Pancreas (tissue), 10 donors: ENCODE results near the gene DNM3. TPM values are rescaled to one million over a fixed set of nuclear protein-coding genes. Genes with fewer than 3 reads are reported as not detected.
A peak's percentile ranks its signal among the peaks of the same experiment; 100 is the strongest.

Experiments
- ATAC-seq, 4 donors: fragments of 200-7000 bp; cut with Tn5 transposase; one replicate each; pipeline versions ENCODE4 v1.8.0 to v1.9.1; 2020; ENCODE audit warnings: mild to moderate bottlenecking in 4 of 4, moderate library complexity in 4 of 4
- DNase-seq, 6 donors: peaks; one replicate each; pipeline ENCODE4 v3.0.0-alpha.2; 2020
- FAIRE-seq: peaks from 2 replicates; lab custom pipeline; 2012; peaks lifted over from hg19 to GRCh38; lab: Jason Lieb, UNC
- H3K27ac ChIP-seq, 4 donors: fragments of 200-600 bp; sonication (generic); 1 replicate in 3 of 4; 2 replicates in 1 of 4; pipeline versions ENCODE4 v1.5.0 to v1.8.0; 2020
- H3K27me3 ChIP-seq, 4 donors: fragments of 200-600 bp; one replicate each; pipeline ENCODE4 v1.8.0; 2021
- H3K36me3 ChIP-seq, 3 donors: fragments of 200-600 bp; sonication (generic) in 1 of 3; one replicate each; pipeline versions ENCODE4 v1.5.0 to v1.8.0; 2020 to 2021
- H3K4me1 ChIP-seq, 3 donors: fragments of 200-600 bp; one replicate each; pipeline ENCODE4 v1.8.0; 2021
- H3K4me3 ChIP-seq, 4 donors: fragments of 200-600 bp; sonication (generic) in 2 of 4; one replicate each; pipeline versions ENCODE4 v1.5.0 to v1.8.0; 2020 to 2021
- H3K9me3 ChIP-seq, 4 donors: fragments of 200-600 bp; one replicate each; pipeline ENCODE4 v1.8.0; 2021
- WGBS, 2 donors: extraction: QIAGEN DNeasy Blood & Tissue Kit; methylation state at CpG; one replicate each; pipeline ENCODE4 v1.1.7; 2013; 5-methylcytosine and 5-hydroxymethylcytosine counted together
- intact Hi-C, 3 donors: fragments of 100-400 bp; cut with DNase I; formaldehyde crosslinking; loops; one replicate each; pipeline versions ENCODE4 v1.11.1 to v1.14.2; 2022
- polyA plus RNA-seq, 2 donors: library from polyadenylated mRNA; stranded (reverse); fragments of 200-250 nt; gene quantifications; one replicate each; pipeline ENCODE4 v1.2.3, GENCODE V29; 2013
- total RNA-seq, 6 donors: library from RNA; stranded (reverse); fragmentation: NEBNext Ultra II Directional in 4 of 6; extraction: Animal tissue kit (Norgen Biotek cat#: 25700) in 4 of 6; gene quantifications; one replicate each; pipeline versions ENCODE4 v1.2.1 to v1.2.4, GENCODE V29; 2021 to 2023
- TF ChIP-seq, protein P1 (sequence below), 4 donors: fragments of 200-600 bp; sonication (generic) in 3 of 4; IDR thresholded peaks; one replicate each; pipeline versions ENCODE4 v1.5.0 to v1.8.0; 2021; ENCODE audit warnings: antibody characterized with exemption in 4 of 4
- donor health status: healthy with polysubstance abuse.
- donor health status: DM: no; HTN: no; CAD: no; lungs with moderate emphysema.
- donor health status: DM: no; HTN: no; CAD: no.
- donor health status: control.
- donor health status: control.
- donor health status: Bipolar disorder and iron deficiency.
- donor health status: DM: yes; HTN: yes; CAD: no.
- donor health status: DM: no; HTN: no; CAD: no.
- donor health status: DM: no; HTN: no; CAD: no.
- donor health status: DM: yes; HTN: yes; CAD: no.

DNM3 gene
- total and polyA plus RNA-seq, 8 donors, result 0.40 to 1.3 (median 0.78) TPM

DNA sequence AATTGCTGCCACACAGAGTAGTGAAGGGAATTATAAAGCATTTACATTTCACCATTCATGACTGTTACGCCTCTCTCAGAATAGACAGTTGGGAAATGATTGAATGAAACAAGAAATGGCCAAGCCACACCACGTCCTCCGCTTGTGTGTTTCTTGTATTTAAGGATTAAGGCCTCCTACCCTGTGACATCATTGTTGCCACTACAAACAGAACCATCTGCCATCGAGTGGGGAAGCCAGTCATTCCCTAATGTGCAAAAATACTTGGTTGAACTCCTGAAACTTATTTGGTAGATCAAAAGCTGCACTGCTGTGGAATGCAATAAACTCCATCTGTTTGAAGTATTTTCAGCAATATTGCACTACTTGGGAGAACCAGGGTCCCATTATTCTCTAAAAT is 480.2 kb downstream of the DNM3 start:
- Histone ChIP-seq H3K27me3 (no peaks in the 10 kb centered on the region), H3K9me3 (no peaks in the 10 kb centered on the region), H3K27ac (no peak overlapping the region), H3K4me3 (no peak overlapping the region), H3K4me1 (peaks cover 3 to 12% (median 8%) of the 10 kb centered on the region in 3 donors), H3K36me3 (no peaks in the 10 kb centered on the region)
- FAIRE-seq (no peak), DNase-seq (no peak), ATAC-seq (no peak)
- 82 to 84% methylated on average over 4 of the region's 4 CpGs for WGBS, 2 donors
- TF ChIP-seq, protein P1, sequence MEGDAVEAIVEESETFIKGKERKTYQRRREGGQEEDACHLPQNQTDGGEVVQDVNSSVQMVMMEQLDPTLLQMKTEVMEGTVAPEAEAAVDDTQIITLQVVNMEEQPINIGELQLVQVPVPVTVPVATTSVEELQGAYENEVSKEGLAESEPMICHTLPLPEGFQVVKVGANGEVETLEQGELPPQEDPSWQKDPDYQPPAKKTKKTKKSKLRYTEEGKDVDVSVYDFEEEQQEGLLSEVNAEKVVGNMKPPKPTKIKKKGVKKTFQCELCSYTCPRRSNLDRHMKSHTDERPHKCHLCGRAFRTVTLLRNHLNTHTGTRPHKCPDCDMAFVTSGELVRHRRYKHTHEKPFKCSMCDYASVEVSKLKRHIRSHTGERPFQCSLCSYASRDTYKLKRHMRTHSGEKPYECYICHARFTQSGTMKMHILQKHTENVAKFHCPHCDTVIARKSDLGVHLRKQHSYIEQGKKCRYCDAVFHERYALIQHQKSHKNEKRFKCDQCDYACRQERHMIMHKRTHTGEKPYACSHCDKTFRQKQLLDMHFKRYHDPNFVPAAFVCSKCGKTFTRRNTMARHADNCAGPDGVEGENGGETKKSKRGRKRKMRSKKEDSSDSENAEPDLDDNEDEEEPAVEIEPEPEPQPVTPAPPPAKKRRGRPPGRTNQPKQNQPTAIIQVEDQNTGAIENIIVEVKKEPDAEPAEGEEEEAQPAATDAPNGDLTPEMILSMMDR (IDR thresholded peaks at IDR 0.05), result no peak
- intact Hi-C loops, result no loop called here

DNA sequence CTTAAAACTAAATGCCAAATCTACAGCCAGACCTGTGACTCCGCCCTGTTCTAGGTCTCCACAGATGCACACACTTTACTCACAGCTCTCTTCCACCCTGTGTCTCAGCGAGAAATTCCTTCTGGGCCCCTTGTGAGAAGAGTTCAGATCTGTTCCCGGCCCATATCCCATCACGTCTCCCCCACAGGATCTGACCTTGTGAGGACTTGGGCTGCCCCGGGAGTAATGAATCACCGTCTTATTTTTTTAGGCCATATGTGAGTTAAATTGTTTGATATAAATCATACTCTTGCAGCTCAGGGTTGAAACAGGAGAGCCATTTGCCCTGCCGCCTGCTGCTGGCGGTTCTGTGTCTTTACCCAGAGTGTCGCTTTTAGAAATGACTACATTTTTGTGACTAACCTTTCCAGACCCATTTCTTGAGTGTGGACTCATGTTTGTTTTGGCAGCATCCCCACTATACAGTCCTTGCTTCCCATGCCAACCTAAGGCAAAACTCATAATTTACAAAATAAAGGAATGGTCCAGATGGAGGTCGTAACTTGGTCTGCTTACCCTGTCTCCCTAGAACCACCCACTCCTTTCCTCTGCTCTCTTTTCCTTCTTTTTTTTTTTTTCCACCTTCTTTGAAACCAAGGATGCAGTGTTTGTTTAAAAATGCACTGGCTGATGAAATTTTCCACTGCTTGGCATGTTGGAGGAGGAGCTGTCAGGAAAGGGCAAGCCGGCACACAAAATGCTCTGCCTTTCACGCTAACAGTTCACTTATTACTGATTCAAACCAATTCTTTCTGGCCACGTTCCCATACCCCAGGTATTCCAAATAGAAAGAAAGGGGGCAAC is 481.1 kb downstream of the DNM3 start:
- no peak for FAIRE-seq
- TF ChIP-seq, protein P1 (IDR thresholded peaks at IDR 0.05), result no peak
- 15 to 16% methylated on average over 13 of the region's 13 CpGs for WGBS, 2 donors

DNA sequence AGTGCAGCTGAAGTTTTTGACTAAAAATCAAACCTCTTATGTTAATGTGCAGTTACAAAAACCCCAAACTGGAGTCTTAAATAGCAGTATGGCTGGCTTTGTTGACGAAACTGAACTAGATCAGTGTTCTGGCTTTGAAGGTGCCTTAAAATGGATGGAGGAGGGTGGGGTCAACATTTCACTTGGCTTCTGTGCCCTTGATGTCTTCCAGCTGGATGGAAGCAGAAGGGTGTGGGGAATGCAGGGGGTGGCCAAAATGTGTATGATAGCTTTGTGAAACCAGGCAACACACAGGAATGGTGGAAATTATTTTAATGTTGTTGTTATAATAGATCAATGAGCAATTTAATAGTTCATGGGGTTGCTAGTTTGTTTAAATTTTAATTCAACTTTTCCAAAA is 482.4 kb downstream of the DNM3 start:
- FAIRE-seq (no peak), ATAC-seq (no peak), DNase-seq (no peak)
- Histone ChIP-seq H3K27ac (no peak overlapping the region), H3K4me1 (peaks cover 3 to 12% (median 8%) of the 10 kb centered on the region in 3 donors), H3K9me3 (no peaks in the 10 kb centered on the region), H3K27me3 (no peaks in the 10 kb centered on the region), H3K4me3 (no peak overlapping the region), H3K36me3 (no peaks in the 10 kb centered on the region)
- intact Hi-C loops, result no loop called here
- WGBS, 2 donors, result 81 to 90% methylated on average over 1 of the region's 1 CpG
- TF ChIP-seq, protein P1 (IDR thresholded peaks at IDR 0.05), result no peak

More for the DNA sequence above, 481.1 kb downstream of the DNM3 start:
- Histone ChIP-seq H3K4me1 (peaks cover 3 to 12% (median 8%) of the 10 kb centered on the region in 3 donors), H3K27ac (peak overlapping the region; percentile 38 to 75 (median 56)), H3K4me3 (peak overlapping the region in 2 of 4 donors; percentile 13 to 26), H3K9me3 (no peaks in the 10 kb centered on the region), H3K36me3 (no peaks in the 10 kb centered on the region), H3K27me3 (no peaks in the 10 kb centered on the region)
- DNase-seq, result peak in 5 of 6 donors; percentile 26 to 64 (median 54)
- intact Hi-C loops, result no loop called here
- ATAC-seq, result peak; percentile 86 to 94 (median 93)

DNA sequence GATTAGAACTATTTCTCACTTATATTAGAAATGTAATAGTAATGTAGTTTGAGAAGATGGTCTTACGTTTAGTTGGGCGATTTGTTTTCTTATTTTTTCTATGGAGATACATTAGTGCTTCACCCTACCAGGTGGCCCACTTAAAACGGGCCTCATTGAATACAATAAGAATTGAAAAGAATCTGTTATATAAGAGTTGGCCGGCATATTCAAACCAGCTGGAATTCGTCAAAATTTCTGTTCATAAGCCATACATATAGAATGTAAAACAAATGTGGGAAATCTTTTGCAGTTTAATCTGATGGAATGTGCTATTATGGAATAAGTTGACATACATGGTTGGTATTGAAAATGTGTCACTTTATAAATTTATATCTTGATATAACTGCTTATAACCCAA is 482.8 kb downstream of the DNM3 start:
- FAIRE-seq, result no peak
- no peaks in the 10 kb centered on the region for H3K9me3 ChIP-seq
- DNase-seq, result no peak
- intact Hi-C loops, result no loop called here
- WGBS, 2 donors, result 91 to 94% methylated on average over 5 of the region's 5 CpGs
- TF ChIP-seq, protein P1 (IDR thresholded peaks at IDR 0.05), result no peak
- no peak overlapping the region for H3K4me3 ChIP-seq
- no peaks in the 10 kb centered on the region for H3K27me3 ChIP-seq
- H3K27ac ChIP-seq, result no peak overlapping the region
- no peak for ATAC-seq
- no peaks in the 10 kb centered on the region for H3K36me3 ChIP-seq
- peaks cover 3 to 12% (median 8%) of the 10 kb centered on the region in 3 donors for H3K4me1 ChIP-seq

DNA sequence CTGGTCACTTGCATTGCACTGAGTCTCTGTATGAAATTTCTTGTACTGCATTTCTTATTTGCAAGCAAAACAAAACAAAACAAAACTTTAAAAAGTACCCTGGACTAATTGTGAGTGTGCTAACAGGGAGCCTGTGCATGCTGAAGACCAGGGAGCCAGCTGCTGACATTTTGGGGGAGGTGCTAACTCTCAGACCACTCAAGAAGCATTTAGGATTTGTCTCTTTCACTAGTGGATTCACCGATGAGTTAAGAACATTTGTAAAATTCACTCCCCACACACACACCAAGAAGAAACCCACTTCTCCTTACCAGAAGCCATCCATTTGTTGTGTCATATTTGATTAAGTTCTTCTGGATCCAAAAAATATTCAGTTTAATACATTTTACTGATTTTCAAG is 483.5 kb downstream of the DNM3 start:
- FAIRE-seq, result no peak
- Histone ChIP-seq H3K27ac (no peak overlapping the region), H3K4me1 (peaks cover 3 to 12% (median 8%) of the 10 kb centered on the region in 3 donors), H3K4me3 (no peak overlapping the region), H3K36me3 (no peaks in the 10 kb centered on the region), H3K9me3 (no peaks in the 10 kb centered on the region), H3K27me3 (no peaks in the 10 kb centered on the region)
- ATAC-seq, result no peak
- 95 to 100% methylated on average over 1 of the region's 1 CpG for WGBS, 2 donors
- intact Hi-C loops, result no loop called here
- TF ChIP-seq, protein P1 (IDR thresholded peaks at IDR 0.05), result no peak
- no peak for DNase-seq
